ENCODE data around the gene HMCES.

HMCES gene

GRCh38 chr3:129320261-129320660 lies 41.6 kb downstream of the HMCES start:
- H3K4me3 ChIP-seq (ENCODE audit: low read depth, low read length), result no peak overlapping the region
- no peak for DNase-seq (ENCODE audit: low read depth)
- TF ChIP-seq, protein P1, sequence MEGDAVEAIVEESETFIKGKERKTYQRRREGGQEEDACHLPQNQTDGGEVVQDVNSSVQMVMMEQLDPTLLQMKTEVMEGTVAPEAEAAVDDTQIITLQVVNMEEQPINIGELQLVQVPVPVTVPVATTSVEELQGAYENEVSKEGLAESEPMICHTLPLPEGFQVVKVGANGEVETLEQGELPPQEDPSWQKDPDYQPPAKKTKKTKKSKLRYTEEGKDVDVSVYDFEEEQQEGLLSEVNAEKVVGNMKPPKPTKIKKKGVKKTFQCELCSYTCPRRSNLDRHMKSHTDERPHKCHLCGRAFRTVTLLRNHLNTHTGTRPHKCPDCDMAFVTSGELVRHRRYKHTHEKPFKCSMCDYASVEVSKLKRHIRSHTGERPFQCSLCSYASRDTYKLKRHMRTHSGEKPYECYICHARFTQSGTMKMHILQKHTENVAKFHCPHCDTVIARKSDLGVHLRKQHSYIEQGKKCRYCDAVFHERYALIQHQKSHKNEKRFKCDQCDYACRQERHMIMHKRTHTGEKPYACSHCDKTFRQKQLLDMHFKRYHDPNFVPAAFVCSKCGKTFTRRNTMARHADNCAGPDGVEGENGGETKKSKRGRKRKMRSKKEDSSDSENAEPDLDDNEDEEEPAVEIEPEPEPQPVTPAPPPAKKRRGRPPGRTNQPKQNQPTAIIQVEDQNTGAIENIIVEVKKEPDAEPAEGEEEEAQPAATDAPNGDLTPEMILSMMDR (IDR thresholded peaks at IDR 0.05; ENCODE audit: low read depth, low read length, missing control alignments), result no peak

DNA sequence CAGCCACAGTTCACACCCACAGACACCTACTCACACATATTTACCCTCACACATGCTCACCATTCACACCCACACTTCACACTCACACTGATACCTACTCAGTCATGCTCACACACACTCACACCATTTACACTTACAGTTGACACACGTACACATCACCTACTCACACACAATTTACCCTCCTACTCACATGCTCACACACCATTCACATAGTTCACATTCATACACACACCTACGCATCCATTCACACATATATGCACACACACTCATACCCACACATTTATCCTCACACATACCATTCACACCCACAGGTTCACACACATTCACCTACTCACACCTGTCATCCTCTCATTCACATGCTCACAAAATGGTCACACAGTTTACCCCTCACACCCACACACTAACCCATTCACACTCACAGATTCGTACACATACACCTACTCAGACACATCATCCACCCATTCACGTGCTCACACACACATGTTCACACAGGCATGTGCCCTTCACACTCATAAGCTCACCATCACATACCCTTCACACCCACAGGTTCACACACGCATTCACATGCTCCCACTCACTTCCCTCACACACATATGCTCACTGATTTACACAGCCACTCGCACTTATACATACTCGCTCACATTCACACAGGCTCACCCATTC lies 42.3 kb downstream of the HMCES start:
- TF ChIP-seq, protein P1 (IDR thresholded peaks at IDR 0.05; ENCODE audit: low read depth, low read length, missing control alignments), result no peak
- DNase-seq (ENCODE audit: low read depth), result no peak
- H3K4me3 ChIP-seq (ENCODE audit: low read depth, low read length), result no peak overlapping the region

GRCh38 chr3:129321887-129322286 lies 43.2 kb downstream of the HMCES start:
- H3K4me3 ChIP-seq (ENCODE audit: low read depth, low read length), result no peak overlapping the region
- no peak for DNase-seq (ENCODE audit: low read depth)
- TF ChIP-seq, protein P1 (IDR thresholded peaks at IDR 0.05; ENCODE audit: low read depth, low read length, missing control alignments), result no peak

- no peak for DNase-seq (ENCODE audit: low read depth)
- no peak overlapping the region for H3K4me3 ChIP-seq (ENCODE audit: low read depth, low read length)
- TF ChIP-seq, protein P1 (IDR thresholded peaks at IDR 0.05; ENCODE audit: low read depth, low read length, missing control alignments), result peak; percentile 67
These were observed 45.1 kb downstream of the HMCES start for GRCh38 chr3:129323651-129324294.

- DNase-seq (ENCODE audit: low read depth), result no peak
- no peak overlapping the region for H3K4me3 ChIP-seq (ENCODE audit: low read depth, low read length)
- TF ChIP-seq, protein P1 (IDR thresholded peaks at IDR 0.05; ENCODE audit: low read depth, low read length, missing control alignments), result no peak
These were observed 46.2 kb downstream of the HMCES start for GRCh38 chr3:129324855-129325254.

DNA sequence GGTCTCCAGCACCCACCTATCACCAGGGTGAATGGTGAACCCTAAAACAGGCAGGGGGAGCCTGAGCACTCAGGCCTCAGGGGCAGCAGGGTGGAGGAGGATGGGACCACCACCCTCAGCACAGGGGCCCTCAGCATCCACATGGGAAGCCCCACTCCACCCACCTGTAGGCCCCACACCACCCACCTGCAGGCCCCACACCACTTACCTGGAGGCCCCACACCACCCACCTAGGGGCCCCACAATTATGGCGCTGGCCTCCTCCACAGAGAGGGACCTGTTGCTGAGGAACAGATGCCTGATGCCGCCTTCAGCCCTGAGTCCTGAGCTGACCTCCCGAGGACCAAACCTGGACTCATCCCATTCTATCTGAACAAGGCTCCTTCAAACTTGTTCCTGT lies 46.7 kb downstream of the HMCES start:
- H3K4me3 ChIP-seq (ENCODE audit: low read depth, low read length), result no peak overlapping the region
- TF ChIP-seq, protein P1 (IDR thresholded peaks at IDR 0.05; ENCODE audit: low read depth, low read length, missing control alignments), result no peak
- no peak for DNase-seq (ENCODE audit: low read depth)

DNA sequence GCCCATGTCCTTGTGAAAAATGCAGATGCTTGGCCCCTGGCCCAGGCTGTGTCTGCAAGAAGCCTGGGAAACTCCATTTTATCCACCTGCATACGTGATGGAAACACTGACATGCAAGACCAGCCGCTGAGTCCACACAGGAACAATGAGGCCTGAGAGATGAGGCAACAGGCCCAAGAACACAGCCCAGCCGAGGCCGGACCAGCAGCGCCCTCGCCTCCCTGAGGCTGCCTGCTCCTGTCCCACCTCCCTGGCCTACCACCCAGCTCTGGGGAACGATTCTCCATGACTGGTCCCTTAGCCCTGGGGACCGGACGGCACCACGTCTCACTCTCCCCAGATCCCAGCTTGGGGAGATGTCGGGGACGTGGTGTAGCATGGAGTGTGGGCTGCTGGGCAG lies 47.5 kb downstream of the HMCES start:
- no peak for DNase-seq (ENCODE audit: low read depth)
- H3K4me3 ChIP-seq (ENCODE audit: low read depth, low read length), result no peak overlapping the region
- TF ChIP-seq, protein P1 (IDR thresholded peaks at IDR 0.05; ENCODE audit: low read depth, low read length, missing control alignments), result no peak
